ENCODE data around the gene GLDN.

The GLDN gene

GRCh38 chr15:51341366-51342226, at the start of gene GLDN:
Gene GLDN (plus strand): TSS chr15:51341655. CDS start chr15:51341685, 30 bp downstream.
- TF ChIP-seq CTCF (IDR thresholded peaks at IDR 0.05; ENCODE audit: low read depth, low read length): no peak
- H3K4me3 ChIP-seq (replicated peaks in 1 of 2; ENCODE audit: low read depth in 2 of 2, low read length in 2 of 2): peak within 1 kb of the TSS; percentile 28 to 31

GRCh38 chr15:51298620-51299019, 42.8 kb upstream of the GLDN start:
- DNase-seq (ENCODE audit: low read depth in 2 of 2): no peak
- H3K4me3 ChIP-seq (replicated peaks in 1 of 2; ENCODE audit: low read depth in 2 of 2, low read length in 2 of 2): no peak overlapping the region
- no peak for TF ChIP-seq CTCF (IDR thresholded peaks at IDR 0.05; ENCODE audit: low read depth, low read length)

More at GRCh38 chr15:51341366-51342226, at the start of gene GLDN:
- DNase-seq (ENCODE audit: low read depth in 2 of 2): peak in 1 of 2 donors; percentile 12

GRCh38 chr15:51299187-51300015, 42.1 kb upstream of the GLDN start:
- TF ChIP-seq CTCF (IDR thresholded peaks at IDR 0.05; ENCODE audit: low read depth, low read length): no peak
- H3K4me3 ChIP-seq (replicated peaks in 1 of 2; ENCODE audit: low read depth in 2 of 2, low read length in 2 of 2): no peak overlapping the region
- DNase-seq (ENCODE audit: low read depth in 2 of 2): no peak

- no peak overlapping the region for H3K4me3 ChIP-seq (replicated peaks in 1 of 2; ENCODE audit: low read depth in 2 of 2, low read length in 2 of 2)
- TF ChIP-seq CTCF (IDR thresholded peaks at IDR 0.05; ENCODE audit: low read depth, low read length): no peak
- no peak for DNase-seq (ENCODE audit: low read depth in 2 of 2)
Observed at GRCh38 chr15:51302480-51302879, 39.0 kb upstream of the GLDN start.

- no peak overlapping the region for H3K4me3 ChIP-seq (replicated peaks in 1 of 2; ENCODE audit: low read depth in 2 of 2, low read length in 2 of 2)
- DNase-seq (ENCODE audit: low read depth in 2 of 2): no peak
- no peak for TF ChIP-seq CTCF (IDR thresholded peaks at IDR 0.05; ENCODE audit: low read depth, low read length)
Observed at GRCh38 chr15:51303462-51303980, 37.9 kb upstream of the GLDN start.

GRCh38 chr15:51307325-51307724, 34.1 kb upstream of the GLDN start:
- H3K4me3 ChIP-seq (replicated peaks in 1 of 2; ENCODE audit: low read depth in 2 of 2, low read length in 2 of 2): no peak overlapping the region
- TF ChIP-seq CTCF (IDR thresholded peaks at IDR 0.05; ENCODE audit: low read depth, low read length): no peak
- DNase-seq (ENCODE audit: low read depth in 2 of 2): no peak
